Measurements from ENCODE around the gene ITPR3.

ITPR3 gene

GRCh38 chr6:33620856-33621710 is at the start of gene ITPR3:
ITPR3 (plus strand) TSS chr6:33621322; CDS start chr6:33621603, 281 bp downstream.
- DNase-seq, result peak; percentile 81 to 83

DNA sequence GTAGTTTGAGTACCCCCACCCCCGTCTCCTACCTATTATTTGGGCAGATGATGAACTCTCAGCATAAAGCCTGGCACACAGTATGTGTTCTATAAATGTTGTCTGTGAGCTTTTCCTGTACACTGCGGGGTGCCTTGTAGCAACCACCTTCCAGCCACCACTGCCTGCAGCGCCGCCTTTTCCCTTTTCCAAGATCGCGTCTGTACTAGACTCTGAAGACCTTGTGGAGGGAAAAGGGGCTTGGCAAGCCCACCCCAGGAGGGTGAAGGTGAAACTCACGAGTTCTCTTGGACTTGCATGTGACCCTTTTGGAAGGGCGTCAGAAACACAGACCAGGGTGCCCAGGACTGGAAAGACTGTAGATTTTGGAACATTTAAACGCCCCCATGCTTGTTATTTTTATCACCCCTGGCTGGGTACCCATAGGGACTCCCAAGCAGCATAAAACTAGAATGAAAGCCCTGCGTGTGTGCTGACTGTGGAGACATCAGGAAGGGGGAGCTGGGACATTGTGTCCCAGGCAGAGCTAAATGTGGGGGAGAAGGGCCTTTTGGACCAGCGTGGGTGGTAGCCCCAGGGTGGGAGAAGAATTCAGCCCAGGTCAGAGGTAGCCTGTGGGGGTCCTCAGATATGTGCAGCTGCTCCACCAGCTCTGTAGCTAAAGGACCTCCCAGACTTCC is 49.3 kb upstream of the ITPR3 start:
- no peak for DNase-seq

- DNase-seq, result no peak
Observed at GRCh38 chr6:33575211-33575610, 45.9 kb upstream of the ITPR3 start.

- DNase-seq, result no peak
Observed at GRCh38 chr6:33576668-33577067, 44.5 kb upstream of the ITPR3 start.

DNA sequence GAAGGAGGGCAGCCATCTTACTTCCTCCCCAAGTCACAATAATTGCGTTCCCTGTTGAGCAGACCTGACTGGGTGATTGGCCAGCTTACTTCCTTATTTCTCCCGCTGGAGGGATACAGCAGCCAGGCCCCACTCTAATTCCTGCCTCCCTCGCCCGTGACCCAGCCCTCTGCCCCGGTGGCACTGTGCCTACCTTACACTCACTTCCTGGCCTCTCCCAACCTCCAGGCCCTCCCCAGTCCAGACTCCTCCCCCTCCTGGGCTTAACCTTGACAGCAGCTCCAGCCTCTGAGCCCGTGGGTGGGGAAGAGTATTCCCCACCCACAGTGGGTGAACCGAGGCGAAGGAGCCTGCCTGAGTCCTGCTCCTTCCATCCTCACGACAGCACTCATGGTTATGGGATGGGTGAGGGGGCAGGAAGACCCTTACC is 44.0 kb upstream of the ITPR3 start:
- DNase-seq, result peak in 1 of 2 experiments; percentile 57

GRCh38 chr6:33577718-33578117 is 43.4 kb upstream of the ITPR3 start:
- DNase-seq, result no peak

GRCh38 chr6:33578164-33578563 is 43.0 kb upstream of the ITPR3 start:
- DNase-seq, result peak in 1 of 2 experiments; percentile 32

DNA sequence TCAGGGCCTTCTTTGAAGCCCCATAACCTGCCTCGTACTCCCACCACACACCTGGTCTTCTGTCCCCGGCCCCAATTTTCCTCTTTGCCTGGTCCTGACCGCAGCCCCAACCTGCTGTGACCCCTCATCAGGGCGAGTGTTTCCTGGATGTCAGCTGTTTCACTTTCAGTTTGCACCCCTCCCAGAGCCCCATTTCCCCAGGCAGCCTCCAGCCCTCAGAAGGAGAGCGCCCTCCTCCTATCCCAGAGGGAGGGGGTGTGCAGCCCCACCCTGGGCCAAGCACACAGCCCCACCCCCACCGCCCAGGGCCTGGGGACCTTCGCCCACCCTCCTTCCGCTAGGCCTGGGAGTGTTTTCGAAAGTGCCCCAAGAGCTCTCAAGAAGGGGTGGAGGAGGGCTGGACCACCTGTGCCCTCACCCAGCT is 42.5 kb upstream of the ITPR3 start:
- peak; percentile 52 to 57 for DNase-seq

- DNase-seq, result peak; percentile 85 to 89
Observed at GRCh38 chr6:33579828-33580714, 41.1 kb upstream of the ITPR3 start, which contains the start of gene BAK1. BAK1 (minus strand) TSS chr6:33580276; CDS start chr6:33577604, 2,672 bp downstream.

DNA sequence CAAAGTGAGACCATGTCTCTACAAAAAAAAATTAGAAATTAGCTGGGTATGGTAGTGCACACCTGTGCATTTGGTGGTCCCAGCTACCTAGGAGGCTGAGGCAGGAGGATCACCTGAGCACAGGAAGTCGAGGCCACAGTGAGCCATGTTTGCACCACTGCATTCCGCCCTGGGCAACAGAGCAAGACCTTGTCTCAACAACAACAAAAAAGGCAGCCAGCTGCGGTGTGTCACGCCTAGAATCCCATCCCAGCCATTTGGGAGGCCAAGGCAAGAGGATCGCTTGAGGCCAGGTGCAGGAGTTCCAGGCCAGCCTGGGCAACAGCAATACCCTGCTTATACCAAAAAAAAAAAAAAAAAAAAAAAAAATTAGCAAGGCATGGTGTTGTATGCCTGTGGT is 39.9 kb upstream of the ITPR3 start:
- DNase-seq, result no peak

GRCh38 chr6:33583591-33584155 is 37.4 kb upstream of the ITPR3 start:
- peak in 1 of 2 experiments; percentile 55 for DNase-seq

- DNase-seq, result no peak
Observed at GRCh38 chr6:33584700-33585402, 36.3 kb upstream of the ITPR3 start.

- peak; percentile 97 to 98 for DNase-seq
Observed at GRCh38 chr6:33585403-33586107, 35.6 kb upstream of the ITPR3 start.

DNA sequence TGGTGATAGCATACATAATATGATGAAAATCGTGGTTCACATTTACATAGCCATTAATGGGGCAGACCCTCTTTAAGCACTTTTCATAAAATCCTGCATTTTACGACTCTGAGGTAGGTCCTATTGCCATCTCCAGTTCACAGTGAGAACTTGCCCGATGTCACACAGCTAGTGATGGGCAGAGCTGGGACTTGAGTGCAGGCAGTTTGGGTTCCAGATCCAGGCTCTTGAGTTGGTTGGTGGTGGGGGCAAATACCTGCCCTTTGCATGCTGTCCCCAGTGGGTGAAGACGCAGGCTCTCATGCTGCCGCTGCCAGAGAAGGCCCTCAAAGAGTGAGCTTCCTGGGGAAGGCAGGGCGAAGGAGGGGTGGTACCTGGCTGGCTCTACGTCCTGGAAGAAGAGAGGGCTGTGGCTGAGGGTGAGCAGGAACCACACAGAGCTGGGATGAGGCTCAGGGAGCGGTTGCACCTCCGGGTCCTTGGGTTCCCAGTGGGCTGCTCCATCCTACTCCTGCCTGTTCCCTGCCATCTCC is 34.9 kb upstream of the ITPR3 start:
- no peak for DNase-seq

DNA sequence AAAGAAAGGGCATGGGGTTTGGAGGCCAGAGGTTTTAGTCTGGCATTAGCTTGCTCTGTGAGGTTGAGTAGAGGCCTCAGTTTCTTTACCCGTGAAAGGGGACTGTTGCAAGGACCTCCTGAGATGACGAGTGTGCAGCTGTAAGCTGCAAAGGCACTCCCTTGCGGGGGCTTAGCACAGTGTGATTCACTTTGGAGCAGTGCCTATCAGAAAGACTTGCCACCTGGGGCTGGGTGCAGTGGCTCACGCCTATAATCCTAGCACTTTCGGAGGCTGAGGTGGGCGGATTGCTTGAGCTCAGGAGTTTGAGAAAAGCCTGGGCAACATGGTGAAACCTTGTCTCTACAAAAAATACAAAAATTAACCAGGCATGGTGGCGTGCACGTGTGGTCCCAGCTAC is 33.6 kb upstream of the ITPR3 start:
- no peak for DNase-seq

GRCh38 chr6:33588894-33589293 is 32.2 kb upstream of the ITPR3 start:
- no peak for DNase-seq

DNA sequence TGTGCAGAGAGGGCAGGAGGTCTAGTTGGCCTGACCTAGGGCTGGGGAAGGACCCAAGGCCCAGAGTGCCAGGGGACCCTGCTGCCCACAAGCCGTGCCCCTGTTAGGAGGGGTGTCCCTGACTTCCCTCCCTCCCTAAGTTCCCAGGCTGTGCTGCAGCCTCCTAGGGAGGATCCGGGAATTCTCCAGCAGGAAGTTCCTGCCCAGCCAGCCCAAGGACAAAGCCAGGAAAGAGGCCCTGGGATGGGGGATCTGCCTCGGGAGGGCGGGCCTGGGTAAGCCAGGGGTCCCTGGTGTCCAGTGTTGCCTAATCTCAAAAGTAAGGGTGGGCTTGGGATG is 31.8 kb upstream of the ITPR3 start:
- no peak for DNase-seq

DNA sequence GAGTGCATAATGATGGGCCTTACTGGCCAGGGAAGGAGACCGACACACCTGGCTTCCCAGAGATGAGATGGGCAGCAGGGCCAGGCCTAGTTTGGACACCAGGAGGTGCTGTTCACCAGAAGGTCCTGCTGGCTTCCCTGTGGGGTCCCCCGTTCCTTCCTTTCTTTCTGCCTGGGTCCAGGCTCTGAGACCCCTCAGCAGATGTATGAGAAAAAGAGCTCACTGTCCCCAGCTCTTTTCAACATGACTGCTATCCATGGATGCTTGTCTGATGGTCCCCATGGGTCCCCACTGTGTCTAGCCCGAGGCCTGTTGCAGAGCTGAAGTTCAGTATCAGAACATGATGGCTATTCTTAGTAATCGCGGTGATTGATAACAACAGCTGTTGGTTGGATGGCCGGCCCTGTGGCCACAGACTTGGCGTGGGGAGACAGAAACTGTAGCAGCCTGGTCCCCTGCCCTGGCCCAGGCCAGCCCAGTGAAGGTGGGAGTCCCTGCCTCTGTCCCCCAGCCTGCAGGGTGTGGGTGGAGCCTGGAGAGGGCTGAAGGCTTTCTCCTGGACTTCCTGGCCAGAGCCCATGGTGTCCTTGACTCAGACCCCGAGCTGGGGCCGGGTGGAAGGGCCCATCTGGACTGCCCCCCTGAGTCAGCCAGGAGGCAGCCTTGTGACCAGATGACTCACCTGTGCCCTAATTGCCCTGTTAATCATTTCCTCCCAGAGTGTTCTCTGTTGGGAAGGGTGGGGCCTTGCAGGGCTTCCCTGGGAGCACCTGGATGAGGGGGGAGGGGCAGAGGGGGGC is 31.2 kb upstream of the ITPR3 start:
- peak; percentile 64 to 72 for DNase-seq

DNA sequence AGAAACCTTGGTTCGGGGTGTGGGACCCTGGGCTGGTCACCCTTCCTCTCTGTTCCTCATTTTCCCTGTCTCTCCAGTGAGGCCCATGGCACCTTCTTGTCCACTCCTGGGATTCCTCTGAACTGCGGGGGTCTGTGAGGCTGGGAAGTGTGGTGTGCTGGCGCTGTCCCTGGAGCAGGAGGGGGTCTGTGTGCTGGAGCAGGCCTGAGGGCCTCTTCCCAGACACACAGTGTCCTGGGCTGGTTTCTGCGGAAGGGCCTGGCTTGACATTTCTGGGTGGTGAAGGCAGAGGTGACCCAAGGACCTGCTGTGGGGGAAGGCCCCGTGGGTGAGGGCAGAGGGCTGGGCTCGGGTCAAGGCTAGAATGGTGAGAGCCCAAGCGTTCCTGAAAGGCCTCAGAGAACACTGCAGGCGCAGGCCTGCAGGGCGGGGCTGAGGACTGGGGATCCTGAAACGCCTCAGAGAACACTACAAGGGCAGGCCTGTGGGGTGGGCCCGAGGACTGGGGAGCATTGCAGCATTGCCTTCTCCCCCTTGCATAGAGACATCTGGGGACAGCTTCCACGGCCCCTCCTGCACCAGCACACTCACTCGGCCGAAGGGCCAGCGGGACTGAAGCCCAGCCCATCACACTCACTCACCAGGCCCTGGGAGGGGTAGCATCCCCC is 30.5 kb upstream of the ITPR3 start:
- DNase-seq, result no peak
